K562 (cell line): ENCODE measurements around the gene PAPSS2. TPM values are rescaled to one million over a fixed set of nuclear protein-coding genes. Genes with fewer than 3 reads are reported as not detected.
"Not testable (repeated sequence)": the region's sequence is repeated elsewhere in the genome, so short reads cannot be mapped to it uniquely, and the experiment has no call there.

Experiments used
- ATAC-seq: fragments of 200-7000 bp; cut with Tn5 transposase; 3 replicates; pipeline ENCODE4 v1.9.1; 2020; ENCODE audit warnings: moderate library complexity
- BruUV-seq: library from RNA; stranded (reverse); fragments of 400-500 nt; replicated peaks from 2 replicates; lab custom pipeline; 2021; lab: Mats Ljungman, UMichigan
- CTCF ChIA-PET: fragments of 300-600 bp; formaldehyde crosslinking; extraction: SDS; loops from one replicate; lab custom pipeline; 2021; ENCODE audit warnings: low intra/inter-chr PET ratio; lab: Yijun Ruan, JAX
- POLR2A ChIA-PET: fragments of 300-600, 350-650 bp; sonication (Branson Sonifier 250); formaldehyde crosslinking; extraction: SDS; loops from one replicate; lab custom pipeline; 2021; ENCODE audit warnings: antibody characterized with exemption, inconsistent platforms; lab: Yijun Ruan, JAX
- DNase-seq, 4 experiments: peaks; one replicate each; pipeline versions ENCODE4 v3.0.0 to v3.0.0-alpha.2; 2011 to 2018; ENCODE audit warnings: low spot score in 3 of 4, mixed read lengths in 3 of 4; ENCODE audit errors: extremely low read depth in 1 of 4
- FAIRE-seq: peaks from 2 replicates; lab custom pipeline; 2011; peaks lifted over from hg19 to GRCh38; lab: Jason Lieb, UNC
- H2AFZ ChIP-seq: 2 replicates; pipeline ENCODE4 v1.6.0; 2011; ENCODE audit warnings: low read depth, low read length, control low read depth, inconsistent platforms
- H3K27ac ChIP-seq: fragments of 200-600 bp; 3 replicates; pipeline ENCODE4 v1.8.0; 2011; ENCODE audit warnings: low read depth, mild to moderate bottlenecking, control low read depth, inconsistent platforms, low read length, moderate library complexity, mixed read lengths; ENCODE audit errors: extremely low read depth
- H3K27me3 ChIP-seq, 2 experiments: fragments of 300-600 bp in 1 of 2; 2 replicates in 1 of 2; 3 replicates in 1 of 2; pipeline versions ENCODE4 v1.6.0 to v1.8.0; 2011; ENCODE audit warnings: inconsistent platforms in 2 of 2, low read length in 2 of 2, mild to moderate bottlenecking in 1 of 2, mixed read lengths in 1 of 2, moderate library complexity in 1 of 2; ENCODE audit not compliant: control insufficient read depth in 2 of 2, insufficient read depth in 2 of 2
- H3K36me3 ChIP-seq: fragments of 300-600 bp; 3 replicates; pipeline ENCODE4 v1.8.0; 2011; ENCODE audit warnings: mild to moderate bottlenecking, low read length, inconsistent platforms; ENCODE audit not compliant: control insufficient read depth, insufficient read depth
- H3K4me1 ChIP-seq, 2 experiments: fragments of 200-600 bp in 1 of 2; replicated peaks in 1 of 2; 2 replicates in 1 of 2; 3 replicates in 1 of 2; pipeline versions ENCODE4 v1.5.1 to v1.8.0; 2011; ENCODE audit warnings: inconsistent platforms in 2 of 2, low read length in 2 of 2, mild to moderate bottlenecking in 1 of 2, mixed read lengths in 1 of 2, moderate library complexity in 1 of 2; ENCODE audit not compliant: control insufficient read depth in 2 of 2, insufficient read depth in 2 of 2
- H3K4me2 ChIP-seq: 2 replicates; pipeline ENCODE4 v1.6.1; 2011; ENCODE audit warnings: low read length, control low read depth, inconsistent platforms, mixed read lengths; ENCODE audit not compliant: insufficient read depth
- H3K4me3 ChIP-seq: fragments of 200-600 bp; sonication (generic), shearing (Covaris generic); 2 replicates; pipeline ENCODE4 v1.5.1; 2016; ENCODE audit warnings: control low read depth, inconsistent platforms
- H3K79me2 ChIP-seq: fragments of 200-600 bp; 3 replicates; pipeline ENCODE4 v1.8.0; 2011; ENCODE audit warnings: low read length, inconsistent platforms; ENCODE audit not compliant: control insufficient read depth, insufficient read depth
- H3K9ac ChIP-seq, 2 experiments: 2 replicates each; pipeline versions ENCODE4 v1.6.0 to v1.6.1; 2011; ENCODE audit warnings: low read depth in 2 of 2, low read length in 2 of 2, control low read depth in 1 of 2, inconsistent platforms in 1 of 2, mild to moderate bottlenecking in 1 of 2, mixed read lengths in 1 of 2; ENCODE audit not compliant: insufficient read depth in 1 of 2
- H3K9me1 ChIP-seq: one replicate; pipeline ENCODE4 v1.6.0; 2011; ENCODE audit warnings: inconsistent platforms, mild to moderate bottlenecking, low read length, moderate library complexity; ENCODE audit not compliant: control insufficient read depth, insufficient read depth
- H3K9me3 ChIP-seq: replicated peaks from 2 replicates; pipeline ENCODE4 v1.5.1; 2011; ENCODE audit warnings: low read depth, low read length, inconsistent platforms; ENCODE audit not compliant: control insufficient read depth, insufficient read depth
- H4K20me1 ChIP-seq: replicated peaks from 2 replicates; pipeline ENCODE4 v1.6.1; 2011; ENCODE audit warnings: low read length, inconsistent platforms, mixed read lengths; ENCODE audit not compliant: control insufficient read depth, insufficient read depth
- E2F4 ChIP-seq: sonication (generic); formaldehyde crosslinking; IDR thresholded peaks from 2 replicates; pipeline ENCODE4 v1.8.0; 2022; ENCODE audit warnings: mild to moderate bottlenecking, low read depth, missing genetic modification reagents
- GABPA ChIP-seq: fragments of 200-800 bp; sonication (Bioruptor generic); conservative IDR thresholded peaks from 2 replicates; pipeline ENCODE4 v1.6.1; 2016; ENCODE audit warnings: low read depth, missing genetic modification characterization, missing compliant biosample characterization
- POLR2A ChIP-seq: fragments of 450-650 bp; conservative IDR thresholded peaks from 2 replicates; pipeline ENCODE4 v1.6.1; 2016
- POLR2AphosphoS2 ChIP-seq: IDR thresholded peaks from 2 replicates; pipeline ENCODE4 v1.6.1; 2012; ENCODE audit warnings: low read length, improper control_type of control experiment
- ZNF146 ChIP-seq: IDR thresholded peaks from one replicate; pipeline ENCODE4 v1.6.1; 2018; ENCODE audit warnings: missing compliant biosample characterization; ENCODE audit not compliant: unreplicated experiment
- WGBS: fragments of 100-300 bp; shearing (Covaris generic); methylation state at CpG from one replicate; pipeline ENCODE4 v1.1.6; 2016; ENCODE audit warnings: low coverage, mixed read lengths; ENCODE audit not compliant: insufficient coverage; ENCODE audit errors: missing lambda C conversion rate; 5-methylcytosine and 5-hydroxymethylcytosine counted together
- in situ Hi-C: fragments of 300-500 bp; cut with MboI; formaldehyde crosslinking; loops from 4 replicates; pipeline ENCODE4 v1.15.0; 2018; ENCODE audit warnings: inconsistent platforms, mixed read lengths
- intact Hi-C: fragments of 100-400 bp; cut with micrococcal nuclease; formaldehyde crosslinking; loops from 2 replicates; pipeline ENCODE4 v1.14.2; 2022
- polyA plus RNA-seq, 8 experiments: library from polyadenylated mRNA; depleted of rRNA in 4 of 8; stranded (reverse) in 5 of 8; unstranded in 3 of 8; fragments of >200 nt; fragmentation: Nextera tagmentation in 2 of 8; fragmentation: Illumina TruSeq in 1 of 8; extraction: Ambion mirVana in 2 of 8; extraction: Trizol in 1 of 8; gene quantifications; 2 replicates each; pipeline versions ENCODE4 v1.2.1 to v1.2.3, GENCODE V29; 2011 to 2014; ENCODE audit warnings: inconsistent platforms in 1 of 8, missing spikeins in 1 of 8
- total RNA-seq, 7 experiments: library from RNA; depleted of rRNA in 6 of 7; stranded (reverse); fragments of >200 nt in 6 of 7; fragmentation: Illumina TruSeq in 2 of 7; extraction: Trizol in 2 of 7; gene quantifications; 2 replicates each; pipeline versions ENCODE4 v1.2.1 to v1.2.3, GENCODE V29; 2011 to 2021; ENCODE audit warnings: low replicate concordance in 1 of 7

Gene PAPSS2
- total and polyA plus RNA-seq, 9 of the 15 experiments (the other 6 are each of a cell fraction or from before 2014, with no cell fraction given): 0.01 to 0.29 TPM; not detected in 7

DNA sequence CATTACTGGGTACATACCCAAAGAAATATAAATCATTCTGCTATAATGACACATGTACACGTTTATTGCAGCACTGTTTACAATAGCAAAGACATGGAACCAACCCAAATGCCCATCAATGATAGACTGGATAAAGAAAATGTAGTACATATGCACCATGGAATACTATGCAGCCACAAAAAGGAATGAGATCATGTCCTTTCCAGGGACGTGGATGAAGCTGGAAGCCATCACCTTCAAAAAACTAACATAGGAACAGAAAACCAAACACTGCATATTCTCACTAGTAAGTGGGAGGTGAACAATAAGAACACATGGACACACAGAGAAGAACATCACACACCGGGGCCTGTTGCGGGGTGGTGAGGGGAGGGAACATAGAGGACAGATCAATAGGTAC is 88.6 kb downstream of the PAPSS2 start:
- H3K4me3 ChIP-seq, H3K9ac ChIP-seq, H3K9me1 ChIP-seq, H3K9me3 ChIP-seq, CTCF ChIA-PET, H4K20me1 ChIP-seq, H3K4me2 ChIP-seq, H3K36me3 ChIP-seq, H2AFZ ChIP-seq, H3K27ac ChIP-seq, ATAC-seq, in situ Hi-C loops, H3K79me2 ChIP-seq, POLR2A ChIA-PET, H3K4me1 ChIP-seq, DNase-seq, FAIRE-seq: not testable (repeated sequence)
- 49% methylated on average over 4 of the region's 4 CpGs for WGBS
- peak; percentile 34 for TF ChIP-seq ZNF146 (CRISPR knock-in tag)
- TF ChIP-seq, all 486 proteins: peak for 1; not testable (repeated sequence) for 485
- intact Hi-C loops, BruUV-seq, H3K27me3 ChIP-seq: not testable (repeated sequence)

DNA sequence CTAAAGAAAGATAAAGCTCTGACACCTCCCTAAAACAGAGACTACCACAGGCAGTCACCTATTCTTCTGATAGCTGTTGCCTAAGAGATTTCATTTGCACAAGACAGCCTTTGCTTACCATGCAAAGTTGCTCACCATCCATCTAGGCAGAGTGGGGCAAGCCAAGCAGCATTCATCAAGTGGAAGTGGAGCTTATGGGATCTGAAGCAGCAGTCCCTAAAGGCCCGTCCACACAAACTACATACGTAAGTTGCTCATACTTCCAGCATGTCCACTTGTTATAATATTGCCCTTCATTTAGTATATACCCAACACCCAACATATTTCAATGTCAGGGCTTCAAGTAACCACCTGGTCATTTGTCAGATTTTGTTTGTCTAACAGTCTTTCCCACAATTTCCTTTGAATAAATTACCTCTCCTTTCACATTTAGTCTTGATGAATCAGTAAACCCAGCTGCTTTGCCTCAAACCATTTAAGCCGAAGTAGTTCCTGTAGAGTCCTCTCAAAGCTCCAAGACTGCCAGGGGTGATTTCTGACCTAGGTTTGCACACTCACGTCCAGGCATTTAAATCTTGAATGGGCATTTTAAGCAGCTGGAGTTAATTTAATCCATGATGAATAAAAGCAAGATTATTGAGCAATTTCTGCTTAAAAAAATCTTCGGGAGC is 90.5 kb downstream of the PAPSS2 start:
- BruUV-seq: TSS peak; percentile 17
- intact Hi-C loops: no loop called here
- no peaks in the 10 kb centered on the region for H3K27me3 ChIP-seq
- no peaks in the 10 kb centered on the region for H3K4me1 ChIP-seq
- no peaks in the 10 kb centered on the region for H3K9me1 ChIP-seq
- no peaks in the 10 kb centered on the region for H4K20me1 ChIP-seq
- H3K4me2 ChIP-seq: no peak overlapping the region
- no peaks in the 10 kb centered on the region for H3K79me2 ChIP-seq
- WGBS: 45% methylated on average over 5 of the region's 5 CpGs
- no peak for DNase-seq
- H3K9ac ChIP-seq: no peak overlapping the region
- H3K9me3 ChIP-seq: no peaks in the 10 kb centered on the region
- no peak for TF ChIP-seq E2F4 (CRISPR knock-in tag)
- no peak for TF ChIP-seq GABPA
- peak; percentile 30; the same call in 1 of the 2 replicates for TF ChIP-seq POLR2A
- 0 out of 2 replicates have a peak, but pooled peaks have one; percentile 8 for TF ChIP-seq POLR2AphosphoS2
- TF ChIP-seq, all 486 proteins: peak for 2
- Histone ChIP-seq H2AFZ (no peak overlapping the region), H3K4me3 (no peak overlapping the region), H3K27ac (no peak overlapping the region), H3K36me3 (peaks cover 23% of the 10 kb centered on the region)
- ATAC-seq: peak; percentile 63
- POLR2A ChIA-PET: interaction anchor here (0.6 to 1.4 kb wide), 3 partner anchors 10 to 220 kb away, joined by 4 to 5 read pairs (median 4); no protein-coding TSS in a partner anchor
- FAIRE-seq: no peak
- CTCF ChIA-PET: no interaction called here
- in situ Hi-C loops: no loop called here
